B cell (primary cell): ENCODE data around the gene COL25A1. TPM values are rescaled to one million over a fixed set of nuclear protein-coding genes. Genes with fewer than 3 reads are reported as not detected.

Experiments used
- ATAC-seq: fragments of 200-7000 bp; cut with Tn5 transposase; one replicate; pipeline ENCODE4 v1.10.0; 2021; ENCODE audit warnings: low read depth, mild to moderate bottlenecking, moderate number of reproducible peaks, moderate library complexity
- CTCF ChIA-PET: fragments of 350-600 bp; sonication (Branson Sonifier 250); formaldehyde crosslinking; loops from one replicate; lab custom pipeline; 2021; ENCODE audit warnings: antibody characterized with exemption, inconsistent platforms; lab: Charles Lee
- POLR2A ChIA-PET: fragments of 350-600 bp; sonication (Branson Sonifier 250); formaldehyde crosslinking; loops from one replicate; lab custom pipeline; 2021; ENCODE audit warnings: antibody characterized with exemption; lab: Charles Lee
- DNase-seq: peaks from one replicate; pipeline ENCODE4 v3.0.0; 2013
- H2AFZ ChIP-seq: 2 replicates; pipeline ENCODE4 v1.6.1; 2012; ENCODE audit warnings: mild to moderate bottlenecking, low read depth, low read length; ENCODE audit not compliant: insufficient read depth, poor library complexity, severe bottlenecking
- H3K27ac ChIP-seq, 2 donors: 1 replicate in 1 of 2; 2 replicates in 1 of 2; pipeline ENCODE4 v1.5.1; 2012 to 2013; ENCODE audit warnings: low read length in 2 of 2, mild to moderate bottlenecking in 2 of 2, moderate library complexity in 1 of 2
- H3K27me3 ChIP-seq, 4 experiments: fragments of 200-600 bp in 1 of 4; sonication (generic) in 1 of 4; replicated peaks in 1 of 4; 1 replicate in 2 of 4; 2 replicates in 2 of 4; pipeline versions ENCODE4 v1.6.1 to v1.7.0; 2013 to 2016; ENCODE audit warnings: low read length in 3 of 4, mild to moderate bottlenecking in 2 of 4, mixed read lengths in 1 of 4, moderate library complexity in 1 of 4; ENCODE audit not compliant: insufficient read depth in 4 of 4, control insufficient read depth in 3 of 4; ENCODE audit errors: control extremely low read depth in 1 of 4
- H3K36me3 ChIP-seq, 2 experiments: replicated peaks in 1 of 2; 1 replicate in 1 of 2; 2 replicates in 1 of 2; pipeline versions ENCODE4 v1.6.1 to v1.7.1; 2013; ENCODE audit warnings: low read length in 1 of 2; ENCODE audit not compliant: insufficient read depth in 2 of 2, control insufficient read depth in 1 of 2; ENCODE audit errors: control extremely low read depth in 1 of 2, extremely low read depth in 1 of 2
- H3K4me1 ChIP-seq, 2 donors: fragments of 200-600 bp in 1 of 2; sonication (generic) in 1 of 2; 1 replicate in 1 of 2; 2 replicates in 1 of 2; pipeline versions ENCODE4 v1.5.1 to v1.6.1; 2013 to 2017; ENCODE audit warnings: low read length in 2 of 2; ENCODE audit not compliant: control insufficient read depth in 2 of 2, insufficient read depth in 2 of 2
- H3K4me2 ChIP-seq: replicated peaks from 2 replicates; pipeline ENCODE3; 2012; ENCODE audit warnings: mild to moderate bottlenecking, low read depth, low read length; ENCODE audit not compliant: poor library complexity, severe bottlenecking
- H3K4me3 ChIP-seq, 5 experiments: fragments of 200-600 bp in 1 of 5; sonication (generic) in 1 of 5; 1 replicate in 3 of 5; 2 replicates in 2 of 5; pipeline versions ENCODE4 v1.5.1 to v1.7.0; 2011 to 2016; ENCODE audit warnings: low read length in 4 of 5, mild to moderate bottlenecking in 4 of 5, low read depth in 2 of 5, control low read depth in 1 of 5, moderate library complexity in 1 of 5; ENCODE audit not compliant: insufficient read depth in 1 of 5; ENCODE audit errors: control extremely low read depth in 1 of 5, extremely low read depth in 1 of 5
- H3K79me2 ChIP-seq: fragments of 200-600 bp; sonication (generic); one replicate; pipeline ENCODE4 v1.6.0; 2016; ENCODE audit warnings: low read length; ENCODE audit not compliant: control insufficient read depth, insufficient read depth
- H3K9ac ChIP-seq: fragments of 200-600 bp; sonication (generic); 2 replicates; pipeline ENCODE4 v1.6.1; 2017; ENCODE audit warnings: mild to moderate bottlenecking, low read length, moderate library complexity
- H3K9me3 ChIP-seq, 3 donors: one replicate each; pipeline versions ENCODE4 v1.6.1 to v1.7.1; 2013; ENCODE audit warnings: low read length in 2 of 3; ENCODE audit not compliant: control insufficient read depth in 2 of 3, insufficient read depth in 1 of 3; ENCODE audit errors: control extremely low read depth in 1 of 3
- H4K20me1 ChIP-seq: 2 replicates; pipeline ENCODE4 v1.6.0; 2012; ENCODE audit warnings: mild to moderate bottlenecking, low read length; ENCODE audit not compliant: insufficient read depth, control insufficient read depth, poor library complexity, severe bottlenecking
- H3K27ac Mint-ChIP-seq: one replicate; pipeline ENCODE4 v1.8.0; 2021; ENCODE audit warnings: mixed read lengths
- H3K27me3 Mint-ChIP-seq: one replicate; pipeline ENCODE4 v1.8.0; 2021; ENCODE audit warnings: mixed read lengths
- H3K4me1 Mint-ChIP-seq: one replicate; pipeline ENCODE4 v1.8.0; 2021; ENCODE audit warnings: mixed read lengths
- H3K4me3 Mint-ChIP-seq: one replicate; pipeline ENCODE4 v1.8.0; 2021; ENCODE audit warnings: mixed read lengths
- H3K9me3 Mint-ChIP-seq: one replicate; pipeline ENCODE4 v1.8.0; 2022; ENCODE audit warnings: mixed read lengths; ENCODE audit not compliant: insufficient read depth
- CTCF ChIP-seq: fragments of 200-600 bp; IDR thresholded peaks from one replicate; pipeline ENCODE4 v1.8.0; 2022; ENCODE audit warnings: antibody characterized with exemption, mild to moderate bottlenecking
- EZH2 ChIP-seq: IDR thresholded peaks from 2 replicates; pipeline ENCODE4 v1.6.1; 2012; ENCODE audit warnings: borderline replicate concordance, low read depth, mild to moderate bottlenecking, moderate library complexity, low read length; ENCODE audit not compliant: insufficient read depth, poor library complexity, severe bottlenecking
- WGBS: methylation state at CpG from one replicate; pipeline ENCODE4 v1.1.5; 2013; ENCODE audit warnings: missing lambda C conversion rate; ENCODE audit not compliant: insufficient coverage; 5-methylcytosine and 5-hydroxymethylcytosine counted together
- intact Hi-C: fragments of 100-400 bp; cut with micrococcal nuclease; formaldehyde crosslinking; loops from one replicate; pipeline ENCODE4 v1.10.0; 2022
- polyA plus RNA-seq: library from polyadenylated mRNA; depleted of rRNA; stranded (reverse); fragments of >200 nt; gene quantifications from 2 replicates; pipeline ENCODE4 v1.2.3, GENCODE V29; 2012
- total RNA-seq, 2 donors: library from RNA; stranded (reverse); fragments of 120-200 nt in 1 of 2; gene quantifications; 1 replicate in 1 of 2; 2 replicates in 1 of 2; pipeline versions ENCODE4 v1.2.3 to v1.2.4, GENCODE V29; 2013 to 2022

COL25A1 gene
- total and polyA plus RNA-seq, 2 donors (not counting 1 experiment from before 2014, with no cell fraction given): not detected

DNA sequence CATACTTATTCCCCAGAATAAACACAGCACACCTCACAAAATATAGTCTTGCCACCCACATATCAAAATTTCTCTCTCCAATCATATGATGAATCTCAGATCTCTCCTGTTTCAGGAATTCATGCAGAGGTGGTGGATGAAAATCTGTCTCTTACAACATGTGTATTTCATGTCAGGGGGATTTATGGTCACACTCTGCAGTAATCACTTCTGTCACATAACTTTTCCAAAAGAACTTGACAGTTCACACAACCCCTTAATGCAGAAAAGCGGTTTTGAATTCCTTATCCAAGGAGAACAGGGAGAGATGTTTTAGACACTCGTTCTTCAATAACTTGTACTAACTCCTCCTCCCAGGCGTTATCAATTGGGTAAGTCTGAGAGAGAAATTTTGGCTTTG is 359.1 kb downstream of the COL25A1 start:
- H3K9ac ChIP-seq: no peak overlapping the region
- Mint-ChIP-seq H3K27ac (no peak overlapping the region), H3K4me3 (no peak overlapping the region), H3K4me1 (no peaks in the 10 kb centered on the region), H3K9me3 (no peaks in the 10 kb centered on the region), H3K27me3 (peaks cover 3% of the 10 kb centered on the region)
- H3K36me3 ChIP-seq: no peaks in the 10 kb centered on the region
- ChIA-PET CTCF (no interaction called here), POLR2A (no interaction called here)
- H3K9me3 ChIP-seq: no peaks in the 10 kb centered on the region
- no peak overlapping the region for H3K4me2 ChIP-seq
- ATAC-seq: no peak
- no peak overlapping the region for H3K4me3 ChIP-seq
- H2AFZ ChIP-seq: no peak overlapping the region
- no peaks in the 10 kb centered on the region for H4K20me1 ChIP-seq
- H3K79me2 ChIP-seq: no peaks in the 10 kb centered on the region
- no peak for TF ChIP-seq EZH2
- no peak for TF ChIP-seq CTCF
- WGBS: no CpG with 5 or more reads among the region's 3 CpGs
- intact Hi-C loops: no loop called here
- H3K27ac ChIP-seq: no peak overlapping the region
- H3K4me1 ChIP-seq: no peaks in the 10 kb centered on the region
- no peaks in the 10 kb centered on the region for H3K27me3 ChIP-seq
- DNase-seq: no peak

GRCh38 chr4:108941904-108942430 is 360.5 kb downstream of the COL25A1 start:
- H3K27ac ChIP-seq: no peak overlapping the region
- no peaks in the 10 kb centered on the region for H3K79me2 ChIP-seq
- POLR2A ChIA-PET: no interaction called here
- intact Hi-C loops: no loop called here
- no peak for TF ChIP-seq CTCF
- TF ChIP-seq EZH2: no peak
- ATAC-seq (no peak), DNase-seq (no peak)
- no peaks in the 10 kb centered on the region for H3K4me1 Mint-ChIP-seq
- H3K9me3 ChIP-seq: no peaks in the 10 kb centered on the region
- H3K4me2 ChIP-seq: no peak overlapping the region
- H3K36me3 ChIP-seq: no peaks in the 10 kb centered on the region
- H3K4me3 Mint-ChIP-seq: no peak overlapping the region
- H3K4me3 ChIP-seq: no peak overlapping the region
- no peaks in the 10 kb centered on the region for H4K20me1 ChIP-seq
- no peaks in the 10 kb centered on the region for H3K4me1 ChIP-seq
- peaks cover 3% of the 10 kb centered on the region for H3K27me3 Mint-ChIP-seq
- H3K27me3 ChIP-seq: no peaks in the 10 kb centered on the region
- no peak overlapping the region for H2AFZ ChIP-seq
- no peak overlapping the region for H3K9ac ChIP-seq
- CTCF ChIA-PET: no interaction called here
- H3K9me3 Mint-ChIP-seq: no peaks in the 10 kb centered on the region
- 94% methylated on average over 6 of the region's 7 CpGs for WGBS
- H3K27ac Mint-ChIP-seq: no peak overlapping the region
